A549 (cell line): ENCODE data around the gene HSD11B1. TPM values are rescaled to one million over a fixed set of nuclear protein-coding genes. Genes with fewer than 3 reads are reported as not detected.
A peak's percentile ranks its signal among the peaks of the same experiment; 100 is the strongest.

Experiments
- ATAC-seq, 2 experiments: fragments of 200-7000 bp in 1 of 2; fragments of >200 bp in 1 of 2; cut with Nextera tagmentation in 1 of 2; cut with Tn5 transposase in 1 of 2; 3 replicates each; pipeline versions ENCODE4 v1.8.0 to v1.9.1; 2018 to 2020; ENCODE audit warnings: mild to moderate bottlenecking in 1 of 2, moderate library complexity in 1 of 2
- CTCF ChIA-PET: fragments of 300-600 bp; sonication (Branson Sonifier 250); formaldehyde crosslinking; extraction: SDS; loops from one replicate; lab custom pipeline; 2021; ENCODE audit warnings: antibody characterized with exemption, inconsistent platforms; lab: Yijun Ruan, JAX
- POLR2A ChIA-PET: fragments of 350-600 bp; formaldehyde crosslinking; extraction: SDS; loops from one replicate; lab custom pipeline; 2021; ENCODE audit warnings: antibody characterized with exemption, inconsistent platforms; lab: Yijun Ruan, JAX
- DNase-seq, 2 experiments: peaks; one replicate each; pipeline versions ENCODE4 v3.0.0 to v3.0.0-alpha.2; 2011 to 2016; ENCODE audit warnings: low read depth in 1 of 2, low spot score in 1 of 2
- FAIRE-seq: peaks from 2 replicates; lab custom pipeline; 2011; peaks lifted over from hg19 to GRCh38; lab: Jason Lieb, UNC
- H3K27ac ChIP-seq, 2 experiments: fragments of >200 bp; sonication (Bioruptor Twin); formaldehyde crosslinking; 3 replicates each; pipeline ENCODE4 v1.5.1; 2016 to 2017
- H3K4me1 ChIP-seq: fragments of >200 bp; sonication (Bioruptor Twin); formaldehyde crosslinking; 3 replicates; pipeline ENCODE4 v1.6.1; 2016
- H3K4me2 ChIP-seq: fragments of >200 bp; sonication (Bioruptor Twin); formaldehyde crosslinking; 3 replicates; pipeline ENCODE4 v1.6.1; 2016
- H3K4me3 ChIP-seq: fragments of >200 bp; sonication (Bioruptor Twin); formaldehyde crosslinking; 3 replicates; pipeline ENCODE4 v1.5.1; 2016
- H3K9me3 ChIP-seq: fragments of >200 bp; sonication (Bioruptor Twin); formaldehyde crosslinking; 3 replicates; pipeline ENCODE4 v1.6.1; 2016
- CEBPB ChIP-seq, 2 experiments: fragments of >200 bp in 1 of 2; sonication (Bioruptor Twin) in 1 of 2; formaldehyde crosslinking in 1 of 2; IDR thresholded peaks; 2 replicates each; pipeline ENCODE4 v1.6.1; 2012 to 2016
- EP300 ChIP-seq, 2 experiments: fragments of >200 bp; sonication (Bioruptor Twin); formaldehyde crosslinking; IDR thresholded peaks; 2 replicates in 1 of 2; 3 replicates in 1 of 2; pipeline ENCODE4 v1.6.1; 2016 to 2017
- ESRRA ChIP-seq: fragments of 150-350 bp; IDR thresholded peaks from 2 replicates; pipeline ENCODE4 v1.6.1; 2014; ENCODE audit warnings: mild to moderate bottlenecking, low read length, borderline replicate concordance
- HEYL ChIP-seq: fragments of 250-450 bp; sonication (Bioruptor Pico); IDR thresholded peaks from 2 replicates; pipeline ENCODE4 v1.8.0; 2021; ENCODE audit warnings: mild to moderate bottlenecking, moderate library complexity
- JUNB ChIP-seq: fragments of >200 bp; sonication (Bioruptor Twin); formaldehyde crosslinking; IDR thresholded peaks from 2 replicates; pipeline ENCODE4 v1.6.1; 2016
- KDM1A ChIP-seq: fragments of 200-600 bp; sonication (generic); IDR thresholded peaks from 2 replicates; pipeline ENCODE4 v1.6.1; 2016; ENCODE audit warnings: low read depth, mild to moderate bottlenecking
- NR3C1 ChIP-seq: fragments of >200 bp; sonication (Bioruptor Twin); formaldehyde crosslinking; IDR thresholded peaks from 3 replicates; pipeline ENCODE4 v1.6.1; 2017
- RCOR1 ChIP-seq: fragments of 150-350 bp; IDR thresholded peaks from 2 replicates; pipeline ENCODE4 v1.6.1; 2014; ENCODE audit warnings: antibody characterized with exemption, low read length, low read depth
- RNF2 ChIP-seq: fragments of 200-600 bp; sonication (generic); IDR thresholded peaks from 2 replicates; pipeline ENCODE4 v1.6.1; 2016; ENCODE audit warnings: low read depth, mild to moderate bottlenecking, antibody characterized with exemption, moderate library complexity, borderline replicate concordance
- TP53 ChIP-seq: fragments of 250-450 bp; sonication (Bioruptor Pico); IDR thresholded peaks from 2 replicates; pipeline ENCODE4 v1.5.0; 2021; ENCODE audit warnings: mild to moderate bottlenecking, moderate library complexity
- ZC3H11A ChIP-seq: fragments of 450-650 bp; IDR thresholded peaks from 2 replicates; pipeline ENCODE4 v1.6.1; 2014; ENCODE audit warnings: antibody characterized with exemption, mild to moderate bottlenecking
- WGBS: methylation state at CpG from one replicate; pipeline ENCODE4 v1.1.6; 2017; ENCODE audit errors: missing lambda C conversion rate; 5-methylcytosine and 5-hydroxymethylcytosine counted together
- polyA plus RNA-seq, 4 experiments: library from polyadenylated mRNA; depleted of rRNA in 3 of 4; stranded (reverse); fragments of >200 nt; fragmentation: RNase III in 1 of 4; extraction: RNeasy Plus Mini Kit Qiagen cat#74134 plus additional on column Dnase treatment in 1 of 4; gene quantifications; 2 replicates in 3 of 4; 3 replicates in 1 of 4; pipeline ENCODE4 v1.2.3, GENCODE V29; 2011 to 2017
- TF ChIP-seq, protein P1 (sequence below): fragments of >200 bp; sonication (Bioruptor Twin); formaldehyde crosslinking; IDR thresholded peaks from 2 replicates; pipeline ENCODE4 v1.6.1; 2016
- TF ChIP-seq, protein P2 (sequence below): fragments of 150-350 bp; IDR thresholded peaks from 2 replicates; pipeline ENCODE4 v1.6.1; 2014; ENCODE audit warnings: low read depth, mild to moderate bottlenecking, low read length
- TF ChIP-seq, protein P3 (sequence below): fragments of 450-650 bp; IDR thresholded peaks from 2 replicates; pipeline ENCODE4 v1.6.1; 2014; ENCODE audit warnings: antibody characterized with exemption
- TF ChIP-seq, protein P4 (sequence below): fragments of 250-450 bp; sonication (Bioruptor Pico); IDR thresholded peaks from 2 replicates; pipeline ENCODE4 v1.5.0; 2020; ENCODE audit warnings: low read depth, mild to moderate bottlenecking, moderate library complexity

The HSD11B1 gene
- polyA plus RNA-seq, 2 of the 4 experiments (the other 2 are of a cell fraction), result not detected

DNA sequence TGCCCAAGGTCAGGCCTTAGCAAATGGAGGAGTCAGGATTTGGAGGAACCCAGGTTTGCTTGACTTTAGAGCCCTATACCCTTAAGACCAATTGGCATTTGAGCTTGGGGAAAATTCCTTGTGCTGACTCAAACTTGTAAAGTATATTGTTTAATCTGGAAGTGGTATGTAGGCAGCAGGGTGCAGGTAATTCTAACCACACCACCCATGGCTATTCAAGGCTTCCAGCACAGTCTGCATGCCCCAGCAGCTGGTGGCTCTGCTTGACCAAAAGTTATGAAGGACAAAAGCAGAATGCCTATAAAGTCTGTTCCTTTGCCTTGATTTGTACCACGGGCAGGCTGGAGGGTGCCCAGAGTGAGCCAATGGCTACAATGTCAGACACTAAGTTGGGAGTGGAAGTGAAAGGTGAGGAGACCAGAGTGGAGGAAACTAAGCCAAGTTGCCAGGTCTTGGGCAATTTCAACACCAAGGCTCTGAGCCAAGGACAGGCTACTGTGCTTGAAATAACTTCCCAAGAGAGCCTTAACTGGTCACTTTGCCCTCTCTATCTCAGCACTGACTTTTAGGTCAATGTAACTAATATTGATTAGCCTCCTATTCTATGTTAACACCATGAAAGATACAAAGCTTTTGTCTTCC is 34.1 kb upstream of the HSD11B1 start:
- DNase-seq, result no peak
- no peak for ATAC-seq
- ChIA-PET POLR2A (no interaction called here), CTCF (interaction anchor here (0.9 to 1.0 kb wide), 2 partner anchors 12 to 86 kb away, joined by 3 read pairs; no protein-coding TSS in a partner anchor)
- FAIRE-seq, result no peak
- Histone ChIP-seq H3K27ac (no peak overlapping the region), H3K4me1 (peaks cover 17% of the 10 kb centered on the region; the same call in 2 of the 3 replicates), H3K4me3 (no peak overlapping the region), H3K4me2 (no peak overlapping the region; the same call in 2 of the 3 replicates), H3K9me3 (no peaks in the 10 kb centered on the region)
- 25% methylated on average over 1 of the region's 1 CpG for WGBS
- TF ChIP-seq JUNB (no peak), RCOR1 (no peak), RNF2 (no peak), TP53 (CRISPR knock-in tag) (no peak), KDM1A (no peak), CEBPB (IDR thresholded peaks at IDR 0.05) (no peak), ESRRA (no peak), EP300 (IDR thresholded peaks at IDR 0.05) (no peak), ZC3H11A (no peak)
- TF ChIP-seq, protein P1, sequence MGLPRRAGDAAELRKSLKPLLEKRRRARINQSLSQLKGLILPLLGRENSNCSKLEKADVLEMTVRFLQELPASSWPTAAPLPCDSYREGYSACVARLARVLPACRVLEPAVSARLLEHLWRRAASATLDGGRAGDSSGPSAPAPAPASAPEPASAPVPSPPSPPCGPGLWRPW, result no peak
- TF ChIP-seq, protein P2, sequence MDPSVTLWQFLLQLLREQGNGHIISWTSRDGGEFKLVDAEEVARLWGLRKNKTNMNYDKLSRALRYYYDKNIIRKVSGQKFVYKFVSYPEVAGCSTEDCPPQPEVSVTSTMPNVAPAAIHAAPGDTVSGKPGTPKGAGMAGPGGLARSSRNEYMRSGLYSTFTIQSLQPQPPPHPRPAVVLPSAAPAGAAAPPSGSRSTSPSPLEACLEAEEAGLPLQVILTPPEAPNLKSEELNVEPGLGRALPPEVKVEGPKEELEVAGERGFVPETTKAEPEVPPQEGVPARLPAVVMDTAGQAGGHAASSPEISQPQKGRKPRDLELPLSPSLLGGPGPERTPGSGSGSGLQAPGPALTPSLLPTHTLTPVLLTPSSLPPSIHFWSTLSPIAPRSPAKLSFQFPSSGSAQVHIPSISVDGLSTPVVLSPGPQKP, result no peak

DNA sequence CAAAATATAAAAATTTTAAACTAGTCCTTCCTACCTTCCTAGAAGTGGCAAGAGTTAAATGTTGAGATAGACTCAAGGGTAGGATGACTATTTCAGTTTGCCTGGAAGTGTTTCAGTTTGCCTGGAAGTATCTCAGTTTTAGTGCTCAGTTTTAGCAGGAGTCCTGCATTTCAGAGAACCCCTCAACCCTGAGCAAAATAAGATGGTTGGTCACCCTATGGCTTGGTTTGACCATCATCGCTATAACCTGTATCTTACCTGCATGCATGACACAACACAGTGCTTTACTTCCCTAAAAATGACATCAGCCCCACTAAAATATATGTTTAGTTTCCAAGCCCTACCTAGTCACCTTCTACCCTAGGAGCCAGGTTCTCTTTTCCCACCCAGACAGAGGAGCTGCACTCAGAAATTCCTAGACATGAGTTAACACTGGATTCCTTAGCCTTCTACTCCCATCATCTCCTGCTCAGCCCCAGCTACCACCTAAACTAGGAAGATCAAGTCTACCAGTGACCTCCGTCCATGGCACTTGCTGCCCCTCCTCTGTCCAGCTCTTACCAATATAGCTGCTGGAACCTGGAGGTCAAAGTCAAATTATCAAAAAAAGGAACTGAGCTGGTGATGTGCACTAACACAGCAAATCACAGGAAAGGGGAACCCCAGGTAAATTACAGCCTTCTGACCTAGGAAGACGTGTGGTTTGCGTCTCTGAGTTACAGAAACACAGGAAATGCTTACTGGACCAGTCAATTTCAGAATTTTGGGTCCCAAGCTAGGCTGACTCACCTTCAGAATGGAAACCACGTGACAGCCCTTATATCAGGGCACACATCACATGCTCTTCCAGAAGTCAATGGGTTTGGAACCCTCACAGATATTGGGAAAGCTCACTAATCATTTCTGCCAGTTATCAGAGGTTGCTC is 31.7 kb upstream of the HSD11B1 start:
- FAIRE-seq (no peak), DNase-seq (no peak), ATAC-seq (no peak)
- TF ChIP-seq HEYL (no peak), NR3C1 (no peak)
- TF ChIP-seq, protein P3, sequence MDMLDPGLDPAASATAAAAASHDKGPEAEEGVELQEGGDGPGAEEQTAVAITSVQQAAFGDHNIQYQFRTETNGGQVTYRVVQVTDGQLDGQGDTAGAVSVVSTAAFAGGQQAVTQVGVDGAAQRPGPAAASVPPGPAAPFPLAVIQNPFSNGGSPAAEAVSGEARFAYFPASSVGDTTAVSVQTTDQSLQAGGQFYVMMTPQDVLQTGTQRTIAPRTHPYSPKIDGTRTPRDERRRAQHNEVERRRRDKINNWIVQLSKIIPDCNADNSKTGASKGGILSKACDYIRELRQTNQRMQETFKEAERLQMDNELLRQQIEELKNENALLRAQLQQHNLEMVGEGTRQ, result peak; percentile 70
- peaks cover 17% of the 10 kb centered on the region; the same call in 2 of the 3 replicates for H3K4me1 ChIP-seq
- H3K27ac ChIP-seq, result 0 out of 6 replicates have a peak overlapping the region, but pooled peaks of 1 of the 2 experiments have one; percentile 0
- ChIA-PET POLR2A (no interaction called here), CTCF (interaction anchor here (0.7 to 1.5 kb wide), 8 partner anchors 9 to 98 kb away, joined by 3 to 5 read pairs (median 3); no protein-coding TSS in a partner anchor)
- H3K4me3 ChIP-seq, result no peak overlapping the region
- H3K4me2 ChIP-seq, result peak overlapping the region; percentile 91; the same call in 1 of the 3 replicates
- WGBS, result 59% methylated on average over 5 of the region's 5 CpGs
- no peaks in the 10 kb centered on the region for H3K9me3 ChIP-seq

DNA sequence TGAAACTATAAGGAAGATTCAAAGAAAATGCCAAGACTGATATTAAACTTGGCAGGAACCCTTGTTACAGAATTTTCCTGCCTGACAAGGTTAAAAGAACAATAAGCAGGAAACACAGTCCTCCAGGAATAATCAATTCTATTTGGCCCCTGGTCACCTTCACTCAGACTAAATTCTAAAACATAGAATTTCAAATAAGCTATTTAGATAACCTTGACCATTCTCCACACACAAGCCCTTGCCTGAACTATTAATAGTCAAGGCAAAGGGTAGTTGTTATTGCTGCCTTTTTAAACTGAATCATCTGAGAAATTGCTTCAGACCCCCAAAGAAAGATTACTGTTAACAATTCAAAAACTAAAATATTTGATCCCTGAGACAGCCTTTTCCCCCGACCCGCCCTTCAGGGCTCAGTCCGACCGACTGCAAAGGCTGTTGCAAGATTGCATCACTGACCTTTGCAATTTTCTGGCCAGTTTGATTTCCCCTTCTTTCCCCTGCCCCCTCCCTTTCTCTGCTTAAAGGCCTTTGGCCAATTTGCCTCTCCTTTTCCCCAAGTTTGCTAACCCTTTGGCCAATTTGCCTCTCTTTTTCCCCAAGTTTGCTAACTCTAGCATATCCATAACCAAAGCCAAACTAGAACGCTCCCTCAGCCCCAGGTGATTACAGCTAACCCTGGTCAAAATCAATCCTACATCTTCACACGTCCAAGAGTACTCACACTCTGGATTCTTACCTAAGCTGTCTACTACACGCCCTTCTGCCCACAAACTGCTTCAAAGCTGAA is 30.8 kb upstream of the HSD11B1 start:
- WGBS, result 82% methylated on average over 7 of the region's 7 CpGs
- Histone ChIP-seq H3K27ac (peak overlapping the region; percentile 0 to 42; a peak in 2 of 6 replicates), H3K9me3 (no peaks in the 10 kb centered on the region), H3K4me3 (no peak overlapping the region), H3K4me2 (peak overlapping the region; percentile 91; the same call in 1 of the 3 replicates), H3K4me1 (peaks cover 17% of the 10 kb centered on the region; the same call in 2 of the 3 replicates)
- FAIRE-seq (no peak), DNase-seq (no peak), ATAC-seq (no peak)
- TF ChIP-seq, protein P4, sequence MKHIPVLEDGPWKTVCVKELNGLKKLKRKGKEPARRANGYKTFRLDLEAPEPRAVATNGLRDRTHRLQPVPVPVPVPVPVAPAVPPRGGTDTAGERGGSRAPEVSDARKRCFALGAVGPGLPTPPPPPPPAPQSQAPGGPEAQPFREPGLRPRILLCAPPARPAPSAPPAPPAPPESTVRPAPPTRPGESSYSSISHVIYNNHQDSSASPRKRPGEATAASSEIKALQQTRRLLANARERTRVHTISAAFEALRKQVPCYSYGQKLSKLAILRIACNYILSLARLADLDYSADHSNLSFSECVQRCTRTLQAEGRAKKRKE (CRISPR knock-in tag), result no peak
- peak in 1 of 2 experiments; percentile 48; a peak in 1 of 4 replicates for TF ChIP-seq CEBPB (IDR thresholded peaks at IDR 0.05)
- ChIA-PET CTCF (interaction anchor here (0.7 to 2.1 kb wide), 11 partner anchors 7 to 99 kb away, joined by 3 to 6 read pairs (median 3); no protein-coding TSS in a partner anchor), POLR2A (no interaction called here)
